Mononuclear cell (primary cell): Measurements from ENCODE around the gene SEZ6L. TPM values are rescaled to one million over a fixed set of nuclear protein-coding genes. Genes with fewer than 3 reads are reported as not detected.
A peak's percentile ranks its signal among the peaks of the same experiment; 100 is the strongest.

ENCODE experiments used
- H3K27me3 ChIP-seq: 2 replicates; pipeline ENCODE4 v1.6.0; 2011; ENCODE audit warnings: low read length, control low read depth; ENCODE audit not compliant: insufficient read depth
- H3K4me1 ChIP-seq: 2 replicates; pipeline ENCODE4 v1.5.1; 2011; ENCODE audit warnings: mild to moderate bottlenecking, low read length, control low read depth; ENCODE audit not compliant: insufficient read depth
- H3K4me3 ChIP-seq: 2 replicates; pipeline ENCODE4 v1.5.1; 2011; ENCODE audit warnings: mild to moderate bottlenecking, low read length, moderate library complexity
- H3K9me3 ChIP-seq: 2 replicates; pipeline ENCODE4 v1.5.1; 2011; ENCODE audit warnings: low read depth, mild to moderate bottlenecking, control low read depth, low read length
- total RNA-seq: library from RNA; depleted of rRNA; stranded (reverse); fragments of >200 nt; gene quantifications from one replicate; pipeline ENCODE4 v1.2.3, GENCODE V29; 2012

SEZ6L gene
- 0.84 TPM for total RNA-seq

DNA sequence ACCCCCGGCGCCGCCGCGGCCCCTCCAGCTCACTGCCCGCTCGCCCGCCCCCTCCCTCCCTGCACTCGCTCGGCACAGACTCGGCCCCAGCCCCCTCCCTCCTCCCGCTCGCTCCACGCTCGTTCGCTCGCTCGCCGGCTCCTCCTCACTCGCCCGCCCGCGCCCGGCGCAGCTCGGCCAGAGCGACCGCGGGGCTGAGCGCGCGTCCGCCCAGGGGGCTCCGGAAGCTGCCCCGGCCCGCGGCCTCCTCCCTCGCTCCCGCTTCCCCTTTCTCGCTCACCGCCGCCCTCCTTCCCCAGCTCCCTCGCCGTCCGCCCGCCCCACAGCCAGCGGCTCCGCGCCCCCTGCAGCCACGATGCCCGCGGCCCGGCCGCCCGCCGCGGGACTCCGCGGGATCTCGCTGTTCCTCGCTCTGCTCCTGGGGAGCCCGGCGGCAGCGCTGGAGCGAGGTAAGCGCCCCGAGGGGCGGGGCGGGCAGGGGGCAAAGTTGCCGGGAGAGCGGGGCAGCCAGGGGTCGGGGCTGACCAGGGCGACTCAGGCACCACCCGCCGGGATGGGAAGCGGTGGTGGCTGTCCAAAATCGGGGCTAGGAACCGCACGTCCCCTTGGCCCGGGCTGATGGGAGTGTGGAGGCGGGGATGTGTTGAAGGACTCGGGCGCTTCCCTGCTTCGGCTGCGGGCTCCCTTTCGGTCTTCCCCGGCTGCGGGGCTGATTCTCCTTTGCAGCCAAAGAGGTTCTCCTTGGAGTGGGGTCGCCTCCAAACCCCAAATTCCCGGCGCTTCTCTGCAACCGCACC lies at the start of gene SEZ6L:
TSS of gene SEZ6L (plus strand) at position 148 of the 797 bp plus-strand sequence. CDS start at position 356, 208 bp downstream.
- H3K4me1 ChIP-seq: peaks cover 21% of the 10 kb centered on the region
- peak within 1 kb of the TSS; percentile 4 for H3K4me3 ChIP-seq
- peaks cover 38% of the 10 kb centered on the region for H3K27me3 ChIP-seq
- no peaks in the 10 kb centered on the region for H3K9me3 ChIP-seq

- Histone ChIP-seq H3K9me3 (no peaks in the 10 kb centered on the region), H3K27me3 (no peaks in the 10 kb centered on the region), H3K4me3 (no peak overlapping the region), H3K4me1 (no peaks in the 10 kb centered on the region)
Measured at GRCh38 chr22:26122920-26123468, 46.3 kb upstream of the SEZ6L start.

GRCh38 chr22:26124991-26125725 lies 44.1 kb upstream of the SEZ6L start:
- Histone ChIP-seq H3K9me3 (no peaks in the 10 kb centered on the region), H3K27me3 (no peaks in the 10 kb centered on the region), H3K4me1 (no peaks in the 10 kb centered on the region), H3K4me3 (no peak overlapping the region)

- Histone ChIP-seq H3K4me3 (no peak overlapping the region), H3K4me1 (no peaks in the 10 kb centered on the region), H3K9me3 (no peaks in the 10 kb centered on the region), H3K27me3 (no peaks in the 10 kb centered on the region)
Measured at GRCh38 chr22:26127126-26127525, 42.1 kb upstream of the SEZ6L start.

DNA sequence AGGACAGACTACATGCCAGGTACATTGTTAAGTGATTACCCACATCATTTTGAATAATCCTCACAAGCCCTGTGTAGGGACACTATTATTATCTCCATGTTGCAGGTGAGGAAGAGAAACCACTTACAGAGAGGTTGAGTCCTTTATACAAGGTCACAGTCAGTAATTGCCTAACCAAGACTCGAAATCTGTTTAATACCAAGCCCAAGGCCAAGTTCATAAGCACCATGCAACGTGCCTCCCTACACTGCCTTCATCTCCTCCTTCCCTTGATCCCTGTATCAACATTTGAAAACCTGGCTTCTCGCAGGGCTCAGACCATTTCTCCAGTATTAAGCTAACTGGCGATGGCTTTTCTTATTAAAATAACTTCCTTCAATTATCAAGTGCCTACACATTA lies 41.7 kb upstream of the SEZ6L start:
- Histone ChIP-seq H3K27me3 (no peaks in the 10 kb centered on the region), H3K4me1 (no peaks in the 10 kb centered on the region), H3K9me3 (no peaks in the 10 kb centered on the region), H3K4me3 (no peak overlapping the region)

DNA sequence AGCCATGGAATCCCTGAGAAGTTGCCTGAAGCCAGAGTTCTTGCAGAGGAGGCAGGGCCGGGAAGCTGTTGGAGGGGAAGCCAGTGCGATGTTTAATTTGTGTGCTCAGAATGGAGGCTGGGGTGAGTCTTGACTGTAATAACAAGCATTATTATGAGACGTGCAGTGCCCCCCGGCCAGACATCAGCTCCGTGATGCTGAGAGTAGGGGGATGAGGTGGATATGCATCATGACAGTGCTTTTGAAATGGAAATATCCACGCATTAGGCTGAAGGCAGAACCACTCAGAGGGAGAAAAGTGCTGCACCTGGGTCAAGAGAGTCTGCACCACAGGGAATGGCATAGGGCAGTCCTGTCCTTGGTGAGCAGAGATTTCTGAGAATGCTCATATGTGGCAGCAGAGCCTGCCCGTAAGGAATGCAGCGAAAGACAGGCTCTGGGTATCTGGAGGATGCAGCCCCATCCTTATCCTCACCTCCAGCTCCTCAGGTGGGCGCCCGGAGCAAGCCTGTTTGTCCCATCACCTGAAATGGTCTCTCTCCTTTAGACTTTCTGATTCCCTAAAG lies 37.6 kb upstream of the SEZ6L start:
- H3K27me3 ChIP-seq: no peaks in the 10 kb centered on the region
- no peak overlapping the region for H3K4me3 ChIP-seq
- H3K9me3 ChIP-seq: no peaks in the 10 kb centered on the region
- no peaks in the 10 kb centered on the region for H3K4me1 ChIP-seq

DNA sequence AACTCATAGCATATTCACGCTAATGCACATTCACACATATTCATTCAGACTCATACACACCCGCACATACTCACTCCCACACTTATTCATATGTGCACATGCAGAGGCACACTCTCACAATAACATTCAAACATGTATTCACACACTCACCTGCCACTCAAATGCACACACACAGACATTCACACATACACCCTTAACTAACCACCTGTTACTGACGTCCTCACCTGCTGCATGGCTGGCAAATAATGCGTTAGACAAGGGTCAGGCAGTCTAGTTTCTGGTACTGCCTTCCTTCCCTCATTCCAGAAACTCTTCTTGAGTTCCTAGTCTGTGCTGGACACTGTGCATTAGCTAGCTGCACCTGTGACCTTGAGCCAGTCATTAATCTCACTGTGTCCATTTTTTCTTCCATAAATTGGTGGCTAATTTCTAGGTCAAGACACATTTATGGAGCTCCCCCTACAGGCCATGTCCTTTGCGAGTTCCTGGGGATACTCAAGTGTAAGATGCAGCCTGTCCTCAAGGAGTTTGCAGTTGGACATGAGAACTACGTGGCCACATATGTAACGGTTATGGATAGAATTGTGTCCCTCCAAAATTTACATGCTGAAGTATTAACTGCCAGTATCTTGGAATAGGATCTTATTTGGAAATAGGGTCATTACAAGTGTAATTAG lies 34.5 kb upstream of the SEZ6L start:
- H3K4me1 ChIP-seq: no peaks in the 10 kb centered on the region
- no peaks in the 10 kb centered on the region for H3K9me3 ChIP-seq
- H3K4me3 ChIP-seq: no peak overlapping the region
- H3K27me3 ChIP-seq: no peaks in the 10 kb centered on the region

- Histone ChIP-seq H3K9me3 (no peaks in the 10 kb centered on the region), H3K4me1 (no peaks in the 10 kb centered on the region), H3K27me3 (no peaks in the 10 kb centered on the region)
Measured at GRCh38 chr22:26135806-26136205, 33.5 kb upstream of the SEZ6L start.

GRCh38 chr22:26139310-26139709 lies 30.0 kb upstream of the SEZ6L start:
- Histone ChIP-seq H3K4me3 (no peak overlapping the region), H3K4me1 (no peaks in the 10 kb centered on the region), H3K9me3 (no peaks in the 10 kb centered on the region), H3K27me3 (no peaks in the 10 kb centered on the region)

More at GRCh38 chr22:26135806-26136205, 33.5 kb upstream of the SEZ6L start:
- H3K4me3 ChIP-seq: no peak overlapping the region

- Histone ChIP-seq H3K4me1 (no peaks in the 10 kb centered on the region), H3K4me3 (no peak overlapping the region), H3K27me3 (peaks cover 3% of the 10 kb centered on the region), H3K9me3 (no peaks in the 10 kb centered on the region)
Measured at GRCh38 chr22:26141831-26142230, 27.4 kb upstream of the SEZ6L start.

DNA sequence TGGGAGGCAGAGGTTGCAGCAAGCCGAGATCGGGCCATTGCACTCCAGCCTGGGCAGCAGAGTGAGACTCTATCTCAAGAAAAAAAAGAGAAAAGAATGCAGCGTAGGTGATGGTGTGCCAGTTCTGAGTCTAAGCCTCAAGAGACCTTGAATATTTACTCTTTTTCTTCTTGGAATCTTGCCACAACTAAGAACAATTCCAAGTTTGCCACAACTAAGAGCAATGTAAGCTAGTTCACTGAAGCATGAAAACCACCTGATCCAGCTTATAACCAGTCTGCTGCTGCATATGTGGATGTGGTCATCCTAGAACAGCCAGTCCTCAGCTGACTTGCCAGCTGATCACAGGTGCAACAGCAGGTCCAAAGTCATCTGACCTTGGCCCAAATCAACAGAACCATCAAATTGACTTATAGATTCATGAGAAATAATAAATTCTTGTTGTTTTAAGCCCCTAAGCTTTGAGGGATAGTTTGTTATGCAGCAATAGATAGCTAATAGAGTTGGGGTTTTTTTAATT lies 25.4 kb upstream of the SEZ6L start:
- H3K27me3 ChIP-seq: peaks cover 3% of the 10 kb centered on the region
- no peaks in the 10 kb centered on the region for H3K4me1 ChIP-seq
- H3K4me3 ChIP-seq: no peak overlapping the region
- no peaks in the 10 kb centered on the region for H3K9me3 ChIP-seq

- Histone ChIP-seq H3K27me3 (no peaks in the 10 kb centered on the region), H3K4me1 (no peaks in the 10 kb centered on the region), H3K9me3 (no peaks in the 10 kb centered on the region), H3K4me3 (no peak overlapping the region)
Measured at GRCh38 chr22:26159886-26160285, 9.4 kb upstream of the SEZ6L start.

DNA sequence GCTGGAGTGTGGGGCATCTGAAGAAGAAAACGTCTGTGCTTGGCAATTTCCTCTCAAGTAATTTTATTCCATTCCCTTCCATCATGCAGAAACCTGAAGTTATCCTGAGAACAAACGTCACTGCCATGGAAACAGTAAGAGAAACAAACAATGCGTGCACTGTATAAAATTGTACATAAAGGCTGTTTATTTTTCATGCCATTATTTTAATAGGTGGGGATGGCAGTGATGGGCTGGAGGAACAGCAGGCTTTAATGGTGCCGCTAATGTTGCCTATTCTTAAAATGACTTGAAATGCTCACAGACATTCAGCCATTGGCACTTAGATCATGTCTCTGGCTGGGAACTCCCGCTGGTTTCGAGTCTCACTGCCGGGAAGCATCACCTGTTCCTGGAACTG lies 7.5 kb upstream of the SEZ6L start:
- Histone ChIP-seq H3K4me1 (no peaks in the 10 kb centered on the region), H3K27me3 (peaks cover 3% of the 10 kb centered on the region), H3K4me3 (no peak overlapping the region), H3K9me3 (no peaks in the 10 kb centered on the region)

GRCh38 chr22:26162926-26163325 lies 6.3 kb upstream of the SEZ6L start:
- Histone ChIP-seq H3K4me1 (no peaks in the 10 kb centered on the region), H3K27me3 (peaks cover 6% of the 10 kb centered on the region), H3K9me3 (no peaks in the 10 kb centered on the region), H3K4me3 (no peak overlapping the region)
